ENCODE measurements around the gene MPEG1. TPM values are rescaled to one million over a fixed set of nuclear protein-coding genes. Genes with fewer than 3 reads are reported as not detected.

MPEG1 gene
- polyA plus RNA-seq, 1 donor = 11.6 TPM

GRCh38 chr11:59187035-59187434, 25.7 kb downstream of the MPEG1 start:
- DNase-seq = no peak

GRCh38 chr11:59186130-59186594, 26.6 kb downstream of the MPEG1 start:
- no peak for DNase-seq

GRCh38 chr11:59185386-59185945, 27.3 kb downstream of the MPEG1 start:
- DNase-seq = no peak

- no peak for DNase-seq
Observed at GRCh38 chr11:59184691-59185339, 27.9 kb downstream of the MPEG1 start.

GRCh38 chr11:59183771-59184170, 29.0 kb downstream of the MPEG1 start:
- DNase-seq = no peak

GRCh38 chr11:59182457-59183151, 30.1 kb downstream of the MPEG1 start:
- DNase-seq = no peak

- DNase-seq = no peak
Observed at GRCh38 chr11:59181746-59182456, 30.8 kb downstream of the MPEG1 start.

GRCh38 chr11:59180907-59181306, 31.8 kb downstream of the MPEG1 start:
- no peak for DNase-seq

- DNase-seq = no peak
Observed at GRCh38 chr11:59180168-59180776, 32.5 kb downstream of the MPEG1 start.

GRCh38 chr11:59179121-59179520, 33.6 kb downstream of the MPEG1 start:
- no peak for DNase-seq

- DNase-seq = no peak
Observed at GRCh38 chr11:59178402-59178801, 34.3 kb downstream of the MPEG1 start.

GRCh38 chr11:59176330-59176729, 36.4 kb downstream of the MPEG1 start:
- DNase-seq = no peak

GRCh38 chr11:59175091-59175501, 37.6 kb downstream of the MPEG1 start:
- no peak for DNase-seq

- no peak for DNase-seq
Observed at GRCh38 chr11:59174664-59175033, 38.1 kb downstream of the MPEG1 start.

GRCh38 chr11:59173964-59174663, 38.6 kb downstream of the MPEG1 start:
- no peak for DNase-seq

- DNase-seq = peak; percentile 14
Observed at GRCh38 chr11:59173080-59173963, 39.4 kb downstream of the MPEG1 start.

- DNase-seq = no peak
Observed at GRCh38 chr11:59172345-59173079, 40.2 kb downstream of the MPEG1 start.

- DNase-seq = peak; percentile 93
Observed at GRCh38 chr11:59171508-59172322, 41.0 kb downstream of the MPEG1 start, which contains the start of gene DTX4. DTX4 (plus strand) TSS chr11:59172132; CDS start chr11:59172596, 464 bp downstream.

GRCh38 chr11:59164028-59164427, 48.7 kb downstream of the MPEG1 start:
- no peak for DNase-seq

Measured in hindlimb muscle (tissue), 1 donor.